Lung (tissue), 12 donors: ENCODE data around the gene AUTS2. TPM values are rescaled to one million over a fixed set of nuclear protein-coding genes. Genes with fewer than 3 reads are reported as not detected.

Experiments used
- ATAC-seq: fragments of 200-7000 bp; cut with Tn5 transposase; one replicate; pipeline ENCODE4 v1.9.1; 2020; ENCODE audit warnings: moderate number of reproducible peaks; ENCODE audit not compliant: insufficient read depth, low FRiP score
- DNase-seq, 3 donors: peaks; one replicate each; pipeline ENCODE4 v3.0.0-alpha.2; 2013 to 2017
- H3K27ac ChIP-seq, 2 donors: one replicate each; pipeline ENCODE4 v1.5.1; 2013; ENCODE audit warnings: mild to moderate bottlenecking in 2 of 2, moderate library complexity in 2 of 2, control low read depth in 1 of 2, inconsistent platforms in 1 of 2, low read depth in 1 of 2, low read length in 1 of 2
- H3K27me3 ChIP-seq, 3 donors: one replicate each; pipeline ENCODE4 v1.5.1; 2013; ENCODE audit warnings: low read length in 2 of 3; ENCODE audit not compliant: control insufficient read depth in 3 of 3, insufficient read depth in 3 of 3
- H3K36me3 ChIP-seq, 4 donors: one replicate each; pipeline ENCODE4 v1.5.1; 2013; ENCODE audit warnings: low read length in 4 of 4, mild to moderate bottlenecking in 1 of 4, moderate library complexity in 1 of 4; ENCODE audit not compliant: control insufficient read depth in 4 of 4, insufficient read depth in 4 of 4
- H3K4me1 ChIP-seq, 5 donors: one replicate each; pipeline ENCODE4 v1.5.1; 2013; ENCODE audit warnings: low read length in 5 of 5, mild to moderate bottlenecking in 2 of 5, moderate library complexity in 1 of 5; ENCODE audit not compliant: control insufficient read depth in 5 of 5, insufficient read depth in 5 of 5
- H3K4me3 ChIP-seq: one replicate; pipeline ENCODE4 v1.5.1; 2013; ENCODE audit warnings: mild to moderate bottlenecking, control low read depth, moderate library complexity
- H3K9ac ChIP-seq, 2 donors: one replicate each; pipeline ENCODE4 v1.5.1; 2013; ENCODE audit warnings: low read length in 2 of 2, control low read depth in 1 of 2; ENCODE audit not compliant: insufficient read depth in 1 of 2
- H3K9me3 ChIP-seq, 4 donors: one replicate each; pipeline ENCODE4 v1.5.1; 2013; ENCODE audit warnings: low read length in 3 of 4, mild to moderate bottlenecking in 1 of 4, moderate library complexity in 1 of 4; ENCODE audit not compliant: control insufficient read depth in 4 of 4, insufficient read depth in 3 of 4
- WGBS, 2 donors: extraction: QIAGEN DNeasy Blood & Tissue Kit; methylation state at CpG; one replicate each; pipeline ENCODE4 v1.1.7; 2013; 5-methylcytosine and 5-hydroxymethylcytosine counted together
- polyA plus RNA-seq, 2 donors: library from polyadenylated mRNA; stranded (reverse); fragments of 200-250 nt; gene quantifications; one replicate each; pipeline ENCODE4 v1.2.1, GENCODE V29; 2013
- total RNA-seq, 2 donors: library from RNA; depleted of rRNA in 1 of 2; stranded (reverse); fragments of >200 nt in 1 of 2; gene quantifications; one replicate each; pipeline ENCODE4 v1.2.1, GENCODE V29; 2014 to 2021
- TF ChIP-seq, protein P1 (sequence below): IDR thresholded peaks from 2 replicates; pipeline ENCODE4 v1.5.1; 2012; ENCODE audit warnings: mild to moderate bottlenecking; ENCODE audit errors: control extremely low read depth, extremely low read depth
- donor health status: control.
- donor health status: control.
- donor health status: Bipolar disorder and iron deficiency.
- donor health status: healthy.
- donor health status: DM: yes; HTN: yes; CAD: no.

The AUTS2 gene
- total and polyA plus RNA-seq, 4 donors = 11.8 to 115 (median 40.6) TPM

DNA sequence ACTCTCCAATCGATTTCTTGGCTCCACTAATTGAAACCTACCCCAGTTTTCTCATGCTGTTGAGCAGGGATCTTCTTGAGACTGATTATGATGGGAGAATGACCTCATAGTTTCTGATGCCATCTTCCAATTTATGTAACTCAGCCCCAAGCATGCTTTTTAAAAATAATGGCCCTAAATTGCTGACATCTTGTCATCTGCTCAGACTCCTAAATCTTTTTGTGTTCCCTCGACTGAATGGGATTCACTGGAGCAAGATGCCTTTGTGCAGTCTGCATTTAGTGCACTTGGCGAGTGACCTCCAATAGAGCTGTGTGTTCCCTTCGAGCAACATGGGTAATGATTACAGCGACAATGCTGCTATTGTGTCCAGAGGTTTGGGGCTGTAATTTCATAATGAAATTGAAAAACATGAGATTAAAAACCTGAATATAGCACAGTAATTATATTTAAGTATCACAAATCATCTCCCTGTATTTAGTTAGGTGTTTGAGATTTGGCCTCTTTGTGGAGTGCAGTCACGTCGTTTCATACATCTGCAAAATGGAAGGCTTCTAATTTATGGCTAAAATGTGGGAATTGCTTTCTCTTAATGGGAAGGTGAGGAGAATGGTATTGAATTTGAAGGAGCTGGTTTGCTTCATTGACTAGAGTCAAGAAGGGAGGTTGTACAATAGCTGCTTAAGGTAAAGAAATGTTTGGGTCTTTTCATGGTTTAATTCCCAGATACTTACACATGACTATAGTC, 192.9 kb downstream of the AUTS2 start:
- H3K27me3 ChIP-seq = no peaks in the 10 kb centered on the region
- 93 to 96% methylated on average over 7 of the region's 7 CpGs for WGBS, 2 donors
- no peaks in the 10 kb centered on the region for H3K9me3 ChIP-seq
- ATAC-seq (no peak), DNase-seq (no peak)
- no peak overlapping the region for H3K4me3 ChIP-seq
- TF ChIP-seq, protein P1, sequence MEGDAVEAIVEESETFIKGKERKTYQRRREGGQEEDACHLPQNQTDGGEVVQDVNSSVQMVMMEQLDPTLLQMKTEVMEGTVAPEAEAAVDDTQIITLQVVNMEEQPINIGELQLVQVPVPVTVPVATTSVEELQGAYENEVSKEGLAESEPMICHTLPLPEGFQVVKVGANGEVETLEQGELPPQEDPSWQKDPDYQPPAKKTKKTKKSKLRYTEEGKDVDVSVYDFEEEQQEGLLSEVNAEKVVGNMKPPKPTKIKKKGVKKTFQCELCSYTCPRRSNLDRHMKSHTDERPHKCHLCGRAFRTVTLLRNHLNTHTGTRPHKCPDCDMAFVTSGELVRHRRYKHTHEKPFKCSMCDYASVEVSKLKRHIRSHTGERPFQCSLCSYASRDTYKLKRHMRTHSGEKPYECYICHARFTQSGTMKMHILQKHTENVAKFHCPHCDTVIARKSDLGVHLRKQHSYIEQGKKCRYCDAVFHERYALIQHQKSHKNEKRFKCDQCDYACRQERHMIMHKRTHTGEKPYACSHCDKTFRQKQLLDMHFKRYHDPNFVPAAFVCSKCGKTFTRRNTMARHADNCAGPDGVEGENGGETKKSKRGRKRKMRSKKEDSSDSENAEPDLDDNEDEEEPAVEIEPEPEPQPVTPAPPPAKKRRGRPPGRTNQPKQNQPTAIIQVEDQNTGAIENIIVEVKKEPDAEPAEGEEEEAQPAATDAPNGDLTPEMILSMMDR = no peak
- H3K9ac ChIP-seq = no peak overlapping the region
- peaks cover 0 to 23% (median 13%) of the 10 kb centered on the region in 5 donors for H3K4me1 ChIP-seq
- no peaks in the 10 kb centered on the region for H3K36me3 ChIP-seq
- no peak overlapping the region for H3K27ac ChIP-seq

DNA sequence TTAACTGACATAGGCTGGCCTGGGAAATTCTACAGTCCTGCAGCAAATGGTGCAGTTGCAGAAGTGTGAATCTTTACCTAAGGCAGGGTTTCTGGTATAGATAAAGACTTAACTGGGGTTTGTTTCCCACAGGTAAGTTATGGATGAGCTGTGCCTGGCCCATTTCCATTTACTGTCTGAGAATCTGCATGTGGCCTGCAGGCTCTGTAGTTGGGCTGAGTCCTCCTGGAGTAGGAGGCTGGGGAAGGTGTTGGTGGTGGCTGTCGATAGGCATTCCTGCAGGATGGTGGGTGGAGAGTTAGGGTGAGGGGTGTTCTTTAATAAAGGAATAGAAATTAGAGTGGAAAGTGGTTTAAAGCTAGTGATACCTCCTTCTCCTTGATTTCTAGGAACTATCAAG, 193.5 kb downstream of the AUTS2 start:
- no peak overlapping the region for H3K4me3 ChIP-seq
- H3K36me3 ChIP-seq = no peaks in the 10 kb centered on the region
- DNase-seq = no peak
- WGBS, 2 donors = 96 to 100% methylated on average over 1 of the region's 1 CpG
- H3K9ac ChIP-seq = no peak overlapping the region
- H3K4me1 ChIP-seq = peaks cover 0 to 23% (median 13%) of the 10 kb centered on the region in 5 donors
- H3K27ac ChIP-seq = no peak overlapping the region
- ATAC-seq = no peak
- H3K27me3 ChIP-seq = no peaks in the 10 kb centered on the region
- no peaks in the 10 kb centered on the region for H3K9me3 ChIP-seq
- TF ChIP-seq, protein P1 = no peak

DNA sequence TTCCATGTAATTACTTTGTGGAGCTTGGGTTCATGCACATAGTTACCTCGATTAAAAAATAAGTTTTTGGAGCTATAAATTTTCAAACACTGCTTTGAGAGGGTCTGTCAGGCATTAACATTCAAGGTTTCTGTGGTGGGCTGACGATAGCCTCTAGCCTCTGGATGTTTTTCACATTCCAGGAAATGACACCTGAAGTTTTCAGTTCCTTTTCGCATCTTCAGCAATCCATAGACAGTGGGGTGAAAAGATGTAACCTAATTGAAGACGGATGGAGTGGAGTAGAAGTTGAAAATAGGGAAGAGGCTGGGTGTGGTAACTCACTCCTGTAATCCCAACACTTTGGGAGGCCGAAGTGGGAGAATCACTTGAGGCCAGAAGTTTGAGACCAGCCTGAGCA, 197.7 kb downstream of the AUTS2 start:
- no peaks in the 10 kb centered on the region for H3K27me3 ChIP-seq
- no peaks in the 10 kb centered on the region for H3K36me3 ChIP-seq
- H3K9ac ChIP-seq = no peak overlapping the region
- DNase-seq (no peak), ATAC-seq (no peak)
- TF ChIP-seq, protein P1 = no peak
- no peak overlapping the region for H3K27ac ChIP-seq
- peaks cover 0 to 10% (median 5%) of the 10 kb centered on the region in 5 donors for H3K4me1 ChIP-seq
- peaks cover 0 to 2% (median 0%) of the 10 kb centered on the region in 4 donors for H3K9me3 ChIP-seq
- WGBS, 2 donors = 85 to 89% methylated on average over 5 of the region's 5 CpGs
- H3K4me3 ChIP-seq = no peak overlapping the region
